Fibroblast of peridontal ligament (primary cell): ENCODE data around the gene TMEM167B.
"Not testable (repeated sequence)": the region's sequence is repeated elsewhere in the genome, so short reads cannot be mapped to it uniquely, and the experiment has no call there.

Source experiments
- DNase-seq: peaks from one replicate; pipeline ENCODE4 v3.0.0-alpha.2; 2010; ENCODE audit errors: extremely low read depth

The TMEM167B gene

GRCh38 chr1:109090196-109091077 lies at the start of gene TMEM167B:
Gene TMEM167B (plus strand): TSS chr1:109090764. CDS start chr1:109090873, 109 bp downstream.
- peak; percentile 96 for DNase-seq

GRCh38 chr1:109040989-109041620 lies 49.5 kb upstream of the TMEM167B start:
- peak; percentile 30 for DNase-seq

- DNase-seq = peak; percentile 93
Measured at GRCh38 chr1:109041621-109042468, 48.7 kb upstream of the TMEM167B start, which contains the start of gene WDR47. Gene WDR47 (minus strand): TSS chr1:109042102. CDS start chr1:109023512, 18,590 bp downstream.

- DNase-seq = no peak
Measured at GRCh38 chr1:109045595-109045994, 45.0 kb upstream of the TMEM167B start.

- DNase-seq = no peak
Measured at GRCh38 chr1:109046671-109047070, 43.9 kb upstream of the TMEM167B start.

GRCh38 chr1:109047339-109047738 lies 43.2 kb upstream of the TMEM167B start:
- DNase-seq = no peak

- DNase-seq = no peak
Measured at GRCh38 chr1:109048335-109048734, 42.2 kb upstream of the TMEM167B start.

- DNase-seq = no peak
Measured at GRCh38 chr1:109050228-109050995, 40.2 kb upstream of the TMEM167B start.

- not testable (repeated sequence) for DNase-seq
Measured at GRCh38 chr1:109052145-109052544, 38.4 kb upstream of the TMEM167B start.

- DNase-seq = no peak
Measured at GRCh38 chr1:109056064-109056463, 34.5 kb upstream of the TMEM167B start.

GRCh38 chr1:109059026-109059425 lies 31.5 kb upstream of the TMEM167B start:
- no peak for DNase-seq

- DNase-seq = no peak
Measured at GRCh38 chr1:109060707-109061106, 29.9 kb upstream of the TMEM167B start.

GRCh38 chr1:109061183-109061582 lies 29.4 kb upstream of the TMEM167B start:
- DNase-seq = no peak

- DNase-seq = no peak
Measured at GRCh38 chr1:109065137-109065536, 25.4 kb upstream of the TMEM167B start.

- no peak for DNase-seq
Measured at GRCh38 chr1:109067883-109068282, 22.7 kb upstream of the TMEM167B start.

GRCh38 chr1:109069294-109069693 lies 21.3 kb upstream of the TMEM167B start:
- no peak for DNase-seq

GRCh38 chr1:109075531-109076490 lies 14.8 kb upstream of the TMEM167B start, which contains the start of gene TAF13:
Gene TAF13 (minus strand): TSS chr1:109076003. CDS start chr1:109075947, 56 bp downstream.
- DNase-seq = peak; percentile 94

GRCh38 chr1:109078317-109078716 lies 12.2 kb upstream of the TMEM167B start:
- no peak for DNase-seq

GRCh38 chr1:109079240-109079622 lies 11.3 kb upstream of the TMEM167B start:
- no peak for DNase-seq
